DOHH2 (cell line): Measurements from ENCODE around the gene ZDHHC6.

Source experiments
- H3F3A ChIP-seq: fragments of 200-600 bp; sonication (generic), shearing (Covaris generic); 2 replicates; pipeline ENCODE4 v1.6.0; 2016; ENCODE audit warnings: antibody characterized with exemption, mild to moderate bottlenecking; ENCODE audit not compliant: control insufficient read depth, insufficient read depth
- H3K27ac ChIP-seq: fragments of 200-600 bp; sonication (generic); 2 replicates; pipeline ENCODE4 v1.5.1; 2014; ENCODE audit warnings: low read depth, mild to moderate bottlenecking, low read length, moderate library complexity
- H3K27me3 ChIP-seq: fragments of 200-600 bp; sonication (generic); 2 replicates; pipeline ENCODE4 v1.6.1; 2014; ENCODE audit warnings: mild to moderate bottlenecking, low read length, mixed read lengths; ENCODE audit not compliant: control insufficient read depth
- H3K36me3 ChIP-seq: fragments of 200-600 bp; sonication (generic); 2 replicates; pipeline ENCODE4 v1.6.1; 2014; ENCODE audit warnings: mild to moderate bottlenecking, low read length, moderate library complexity, mixed read lengths; ENCODE audit not compliant: control insufficient read depth
- H3K4me1 ChIP-seq: fragments of 200-600 bp; sonication (generic); 2 replicates; pipeline ENCODE4 v1.6.1; 2014; ENCODE audit warnings: mild to moderate bottlenecking, low read length, mixed read lengths; ENCODE audit not compliant: control insufficient read depth
- H3K4me2 ChIP-seq: fragments of 200-600 bp; sonication (generic); 2 replicates; pipeline ENCODE4 v1.6.0; 2014; ENCODE audit warnings: mild to moderate bottlenecking, low read length, moderate library complexity
- H3K4me3 ChIP-seq: fragments of 200-600 bp; sonication (generic); 2 replicates; pipeline ENCODE4 v1.5.1; 2014; ENCODE audit warnings: mild to moderate bottlenecking, low read length, mixed read lengths
- H3K79me2 ChIP-seq: fragments of 200-600 bp; sonication (generic); 2 replicates; pipeline ENCODE4 v1.6.1; 2014; ENCODE audit warnings: mild to moderate bottlenecking, low read length, mixed read lengths; ENCODE audit not compliant: control insufficient read depth
- H3K9me2 ChIP-seq: fragments of 200-600 bp; sonication (generic); replicated peaks from 2 replicates; pipeline ENCODE4 v1.6.1; 2014; ENCODE audit warnings: mild to moderate bottlenecking, low read length, mixed read lengths; ENCODE audit not compliant: control insufficient read depth
- H3K9me3 ChIP-seq: fragments of 200-600 bp; sonication (generic); 2 replicates; pipeline ENCODE4 v1.6.1; 2014; ENCODE audit warnings: antibody characterized with exemption, low read length, mixed read lengths; ENCODE audit not compliant: control insufficient read depth, insufficient read depth
- H4K20me1 ChIP-seq: fragments of 200-600 bp; sonication (generic); 2 replicates; pipeline ENCODE4 v1.6.0; 2014; ENCODE audit warnings: low read depth, mild to moderate bottlenecking, antibody characterized with exemption, low read length, moderate library complexity; ENCODE audit not compliant: control insufficient read depth, insufficient read depth
- CTCF ChIP-seq: fragments of 200-600 bp; sonication (generic); IDR thresholded peaks from one replicate; pipeline ENCODE4 v1.5.1; 2014; ENCODE audit warnings: antibody characterized with exemption, mild to moderate bottlenecking, low read depth, low read length; ENCODE audit not compliant: poor library complexity, severe bottlenecking
- EZH2phosphoT487 ChIP-seq: fragments of 200-600 bp; sonication (generic); IDR thresholded peaks from 2 replicates; pipeline ENCODE4 v1.6.1; 2017; ENCODE audit warnings: borderline replicate concordance, mild to moderate bottlenecking, antibody characterized with exemption, low read length, moderate library complexity, mixed read lengths

The ZDHHC6 gene

GRCh38 chr10:112446855-112447619 lies at the start of gene ZDHHC6, which contains the start of gene VTI1A:
TSS of gene ZDHHC6 (minus strand) at chr10:112446914. CDS start at chr10:112445436, 1,478 bp downstream.
TSS of gene VTI1A (plus strand) at chr10:112447215. CDS start at chr10:112447374, 159 bp downstream.
- Histone ChIP-seq H3K27me3 (no peaks in the 10 kb centered on the region), H3K9me3 (no peaks in the 10 kb centered on the region), H3K27ac (peak within 1 kb of the TSS; percentile 68), H3K79me2 (peaks cover 87% of the 10 kb centered on the region), H3K36me3 (peaks cover 65% of the 10 kb centered on the region), H3K9me2 (no peaks in the 10 kb centered on the region), H3K4me3 (peak within 1 kb of the TSS; percentile 90), H3F3A (no peaks in the 10 kb centered on the region), H4K20me1 (peaks cover 17% of the 10 kb centered on the region; the same call in 1 of the 2 replicates), H3K4me2 (peak within 1 kb of the TSS; percentile 92), H3K4me1 (peaks cover 37% of the 10 kb centered on the region)
- no peak for TF ChIP-seq EZH2phosphoT487
- TF ChIP-seq CTCF = peak; percentile 43

- Histone ChIP-seq H3K9me2 (no peaks in the 10 kb centered on the region), H3K36me3 (no peaks in the 10 kb centered on the region), H3F3A (no peaks in the 10 kb centered on the region), H3K4me3 (no peak overlapping the region), H3K27me3 (no peaks in the 10 kb centered on the region), H3K4me2 (no peak overlapping the region), H3K9me3 (no peaks in the 10 kb centered on the region), H3K4me1 (no peaks in the 10 kb centered on the region), H4K20me1 (no peaks in the 10 kb centered on the region), H3K79me2 (no peaks in the 10 kb centered on the region), H3K27ac (no peak overlapping the region)
- TF ChIP-seq EZH2phosphoT487 (no peak), CTCF (no peak)
Measured at GRCh38 chr10:112492736-112493135, 46.0 kb upstream of the ZDHHC6 start.

- Histone ChIP-seq H3K4me1 (no peaks in the 10 kb centered on the region), H3K36me3 (no peaks in the 10 kb centered on the region), H3K27ac (no peak overlapping the region), H3F3A (no peaks in the 10 kb centered on the region), H3K27me3 (no peaks in the 10 kb centered on the region), H3K4me3 (no peak overlapping the region), H3K9me2 (no peaks in the 10 kb centered on the region), H3K79me2 (no peaks in the 10 kb centered on the region), H3K9me3 (no peaks in the 10 kb centered on the region), H3K4me2 (no peak overlapping the region), H4K20me1 (no peaks in the 10 kb centered on the region)
- TF ChIP-seq CTCF = no peak
Measured at GRCh38 chr10:112491144-112491543, 44.4 kb upstream of the ZDHHC6 start.
